GM12873 (cell line): ENCODE results near the gene ALKBH7.

Source experiments
- TF ChIP-seq, protein P1 (sequence below): IDR thresholded peaks from 2 replicates; pipeline ENCODE4 v1.5.1; 2012; ENCODE audit warnings: low read depth, mild to moderate bottlenecking, moderate library complexity, low read length, control low read depth; ENCODE audit not compliant: insufficient read depth; ENCODE audit errors: missing control alignments

ALKBH7 gene

DNA sequence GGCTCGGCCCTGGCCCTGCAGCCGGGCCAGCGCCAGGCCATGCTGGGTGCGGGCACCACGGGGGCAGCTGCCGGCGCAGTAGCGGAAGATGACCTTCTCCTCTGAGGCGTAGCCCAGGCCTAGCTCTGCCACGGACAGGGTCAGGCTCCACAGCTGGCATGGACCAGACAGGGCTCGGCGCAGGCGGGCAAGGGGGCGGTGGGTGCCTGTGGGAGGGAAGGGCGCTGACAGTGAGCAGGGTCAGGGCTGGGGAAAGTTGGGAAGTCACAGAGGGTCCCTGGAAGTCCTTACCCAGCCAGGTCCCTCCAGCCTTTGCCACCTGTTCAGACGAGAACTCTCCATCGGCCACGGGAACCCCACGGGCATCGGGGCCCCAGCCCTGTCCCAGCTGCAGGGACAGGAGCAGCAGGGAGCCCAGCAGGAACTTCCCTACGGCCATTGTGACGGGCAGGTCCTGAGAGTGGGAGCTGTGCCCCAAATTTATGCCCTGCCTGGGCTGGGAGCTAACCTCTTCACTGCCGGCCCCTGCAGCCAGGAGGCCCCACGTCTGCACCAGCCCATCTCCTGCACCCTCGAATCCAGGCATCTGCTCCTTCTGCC, 2.9 kb downstream of the ALKBH7 start, which contains the start of gene PSPN:
Gene PSPN (minus strand): TSS at position 523 of the 600 bp plus-strand sequence. CDS start 84 bp downstream, at position 439.
- TF ChIP-seq, protein P1, sequence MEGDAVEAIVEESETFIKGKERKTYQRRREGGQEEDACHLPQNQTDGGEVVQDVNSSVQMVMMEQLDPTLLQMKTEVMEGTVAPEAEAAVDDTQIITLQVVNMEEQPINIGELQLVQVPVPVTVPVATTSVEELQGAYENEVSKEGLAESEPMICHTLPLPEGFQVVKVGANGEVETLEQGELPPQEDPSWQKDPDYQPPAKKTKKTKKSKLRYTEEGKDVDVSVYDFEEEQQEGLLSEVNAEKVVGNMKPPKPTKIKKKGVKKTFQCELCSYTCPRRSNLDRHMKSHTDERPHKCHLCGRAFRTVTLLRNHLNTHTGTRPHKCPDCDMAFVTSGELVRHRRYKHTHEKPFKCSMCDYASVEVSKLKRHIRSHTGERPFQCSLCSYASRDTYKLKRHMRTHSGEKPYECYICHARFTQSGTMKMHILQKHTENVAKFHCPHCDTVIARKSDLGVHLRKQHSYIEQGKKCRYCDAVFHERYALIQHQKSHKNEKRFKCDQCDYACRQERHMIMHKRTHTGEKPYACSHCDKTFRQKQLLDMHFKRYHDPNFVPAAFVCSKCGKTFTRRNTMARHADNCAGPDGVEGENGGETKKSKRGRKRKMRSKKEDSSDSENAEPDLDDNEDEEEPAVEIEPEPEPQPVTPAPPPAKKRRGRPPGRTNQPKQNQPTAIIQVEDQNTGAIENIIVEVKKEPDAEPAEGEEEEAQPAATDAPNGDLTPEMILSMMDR = no peak

- TF ChIP-seq, protein P1 = no peak
Measured at GRCh38 chr19:6376512-6377190, 4.1 kb downstream of the ALKBH7 start.

- TF ChIP-seq, protein P1 = no peak
Measured at GRCh38 chr19:6378041-6378440, 5.4 kb downstream of the ALKBH7 start.

GRCh38 chr19:6378486-6378885, 5.9 kb downstream of the ALKBH7 start:
- TF ChIP-seq, protein P1 = no peak

- TF ChIP-seq, protein P1 = no peak
Measured at GRCh38 chr19:6379744-6380143, 7.2 kb downstream of the ALKBH7 start.

GRCh38 chr19:6381030-6381750, 8.6 kb downstream of the ALKBH7 start:
- TF ChIP-seq, protein P1 = no peak

DNA sequence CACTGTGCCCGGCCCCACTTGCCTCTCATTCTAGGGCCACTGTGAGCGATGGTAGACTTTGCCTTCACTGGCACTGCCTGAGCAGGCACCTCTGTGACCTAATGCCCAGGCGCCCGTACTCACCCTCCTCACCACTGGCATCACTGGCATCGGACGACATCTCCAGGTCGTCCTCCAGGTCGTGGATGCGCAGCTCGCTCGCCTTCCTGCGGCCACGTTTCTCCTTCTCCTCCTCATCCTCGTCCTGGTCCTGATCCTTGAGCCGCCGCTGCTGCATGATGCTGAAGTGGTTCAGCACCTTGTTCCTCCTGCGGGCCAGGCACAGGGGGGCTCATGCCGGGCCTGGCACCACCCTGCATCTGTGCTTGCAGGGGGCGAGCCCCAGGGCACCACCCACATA, 10.6 kb downstream of the ALKBH7 start:
- TF ChIP-seq, protein P1 = no peak
